HCT116 (cell line): ENCODE results near the gene GPR78.

Source experiments
- CTCF ChIP-seq, 3 experiments: fragments of 200-600 bp in 1 of 3; sonication (generic) in 1 of 3; IDR thresholded peaks in 2 of 3; conservative IDR thresholded peaks in 1 of 3; 2 replicates each; pipeline ENCODE4 v1.5.1; 2012 to 2017; ENCODE audit warnings: low read depth in 2 of 3, low read length in 2 of 3, antibody characterized with exemption in 1 of 3, borderline replicate concordance in 1 of 3, control low read depth in 1 of 3, mild to moderate bottlenecking in 1 of 3, mixed read lengths in 1 of 3, mixed run types in 1 of 3, moderate library complexity in 1 of 3; ENCODE audit not compliant: insufficient read depth in 1 of 3
- ELF1 ChIP-seq: IDR thresholded peaks from 2 replicates; pipeline ENCODE4 v1.6.1; 2012; ENCODE audit warnings: low read depth, borderline replicate concordance
- EZH2 ChIP-seq: fragments of 200-600 bp; sonication (generic); IDR thresholded peaks from 2 replicates; pipeline ENCODE4 v1.6.1; 2017; ENCODE audit warnings: antibody characterized with exemption, mixed run types
- EZH2phosphoT487 ChIP-seq: fragments of 200-600 bp; IDR thresholded peaks from 2 replicates; pipeline ENCODE4 v1.6.1; 2018; ENCODE audit warnings: antibody characterized with exemption, borderline replicate concordance
- MAX ChIP-seq: IDR thresholded peaks from 2 replicates; pipeline ENCODE4 v1.6.1; 2012
- POLR2A ChIP-seq: IDR thresholded peaks from 2 replicates; pipeline ENCODE4 v1.7.0; 2011; ENCODE audit warnings: borderline replicate concordance; ENCODE audit not compliant: insufficient read depth, insufficient read length; ENCODE audit errors: extremely low read depth
- POLR2AphosphoS5 ChIP-seq: IDR thresholded peaks from 2 replicates; pipeline ENCODE4 v1.6.1; 2011; ENCODE audit warnings: mild to moderate bottlenecking, low read depth, low read length, moderate library complexity
- RAD21 ChIP-seq: IDR thresholded peaks from 2 replicates; pipeline ENCODE4 v1.6.1; 2012; ENCODE audit warnings: low read depth, mild to moderate bottlenecking
- YY1 ChIP-seq: IDR thresholded peaks from 2 replicates; pipeline ENCODE4 v1.6.1; 2011; ENCODE audit warnings: low read length, low read depth, moderate library complexity, mild to moderate bottlenecking; ENCODE audit not compliant: insufficient replicate concordance; ENCODE audit errors: extremely low read depth
- TF ChIP-seq, protein P1 (sequence below): IDR thresholded peaks from 2 replicates; pipeline ENCODE4 v1.6.1; 2011; ENCODE audit warnings: mild to moderate bottlenecking, low read length, moderate library complexity; ENCODE audit not compliant: insufficient replicate concordance; ENCODE audit errors: extremely low read depth
- TF ChIP-seq, protein P2 (sequence below): IDR thresholded peaks from 2 replicates; pipeline ENCODE4 v1.6.1; 2012

GRCh38 chr4:8586671-8587468, 6.7 kb downstream of the GPR78 start:
- TF ChIP-seq POLR2A (no peak), POLR2AphosphoS5 (no peak), CTCF (IDR thresholded peaks at IDR 0.05 in 2 of 3, conservative IDR thresholded peaks at IDR 0.05 in 1 of 3; ENCODE audit: borderline replicate concordance in 1 of 3, insufficient read depth in 1 of 3, low read depth in 2 of 3, low read length in 2 of 3) (peak; percentile 35 to 63 (median 49); a peak in 4 of 6 replicates), EZH2 (no peak), YY1 (no peak), EZH2phosphoT487 (no peak), RAD21 (peak; percentile 60), ELF1 (no peak), MAX (no peak)
- TF ChIP-seq, protein P1, sequence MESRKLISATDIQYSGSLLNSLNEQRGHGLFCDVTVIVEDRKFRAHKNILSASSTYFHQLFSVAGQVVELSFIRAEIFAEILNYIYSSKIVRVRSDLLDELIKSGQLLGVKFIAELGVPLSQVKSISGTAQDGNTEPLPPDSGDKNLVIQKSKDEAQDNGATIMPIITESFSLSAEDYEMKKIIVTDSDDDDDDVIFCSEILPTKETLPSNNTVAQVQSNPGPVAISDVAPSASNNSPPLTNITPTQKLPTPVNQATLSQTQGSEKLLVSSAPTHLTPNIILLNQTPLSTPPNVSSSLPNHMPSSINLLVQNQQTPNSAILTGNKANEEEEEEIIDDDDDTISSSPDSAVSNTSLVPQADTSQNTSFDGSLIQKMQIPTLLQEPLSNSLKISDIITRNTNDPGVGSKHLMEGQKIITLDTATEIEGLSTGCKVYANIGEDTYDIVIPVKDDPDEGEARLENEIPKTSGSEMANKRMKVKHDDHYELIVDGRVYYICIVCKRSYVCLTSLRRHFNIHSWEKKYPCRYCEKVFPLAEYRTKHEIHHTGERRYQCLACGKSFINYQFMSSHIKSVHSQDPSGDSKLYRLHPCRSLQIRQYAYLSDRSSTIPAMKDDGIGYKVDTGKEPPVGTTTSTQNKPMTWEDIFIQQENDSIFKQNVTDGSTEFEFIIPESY, result no peak
- TF ChIP-seq, protein P2, sequence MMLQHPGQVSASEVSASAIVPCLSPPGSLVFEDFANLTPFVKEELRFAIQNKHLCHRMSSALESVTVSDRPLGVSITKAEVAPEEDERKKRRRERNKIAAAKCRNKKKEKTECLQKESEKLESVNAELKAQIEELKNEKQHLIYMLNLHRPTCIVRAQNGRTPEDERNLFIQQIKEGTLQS, result no peak
